H1 (cell line): Measurements from ENCODE around the gene CASP9. TPM values are rescaled to one million over a fixed set of nuclear protein-coding genes. Genes with fewer than 3 reads are reported as not detected.

ENCODE experiments used
- PHF8 ChIP-seq: fragments of 200-600 bp; sonication (generic); conservative IDR thresholded peaks from 2 replicates; pipeline ENCODE4 v1.7.1; 2012; ENCODE audit warnings: low read depth, mild to moderate bottlenecking, inconsistent platforms, low read length, moderate library complexity
- RAD21 ChIP-seq, 2 experiments: IDR thresholded peaks in 1 of 2; conservative IDR thresholded peaks in 1 of 2; 2 replicates each; pipeline ENCODE4 v1.6.1; 2011; ENCODE audit warnings: low read depth in 2 of 2, low read length in 2 of 2, improper control_type of control experiment in 1 of 2, inconsistent platforms in 1 of 2, mild to moderate bottlenecking in 1 of 2, moderate library complexity in 1 of 2
- RBBP5 ChIP-seq: IDR thresholded peaks from 2 replicates; pipeline ENCODE4 v1.7.1; 2012; ENCODE audit warnings: low read depth, mild to moderate bottlenecking, inconsistent platforms, low read length, moderate library complexity, borderline replicate concordance
- SP1 ChIP-seq: IDR thresholded peaks from 2 replicates; pipeline ENCODE4 v1.6.1; 2011; ENCODE audit warnings: low read depth, low read length
- SP2 ChIP-seq: IDR thresholded peaks from 2 replicates; pipeline ENCODE4 v1.6.1; 2012; ENCODE audit warnings: mild to moderate bottlenecking, low read length, inconsistent platforms
- TAF1 ChIP-seq: IDR thresholded peaks from 2 replicates; pipeline ENCODE4 v1.6.1; 2011; ENCODE audit warnings: mild to moderate bottlenecking, low read depth, low read length
- polyA plus RNA-seq, 7 experiments: library from polyadenylated mRNA; depleted of rRNA in 3 of 7; stranded (reverse) in 5 of 7; unstranded in 2 of 7; fragments of >200 nt in 5 of 7; fragments of 200-250 nt in 2 of 7; gene quantifications; 1 replicate in 5 of 7; 2 replicates in 1 of 7; 4 replicates in 1 of 7; pipeline versions ENCODE4 v1.2.1 to v1.2.3, GENCODE V29; 2011 to 2013; ENCODE audit warnings: missing spikeins in 2 of 7, mixed read lengths in 2 of 7
- total RNA-seq: library from RNA; stranded (reverse); fragmentation: NEBNext Ultra II Directional; extraction: Animal tissue kit (Norgen Biotek cat#: 25700); gene quantifications from 2 replicates; pipeline ENCODE4 v1.2.1, GENCODE V29; 2021

Gene CASP9
- total and polyA plus RNA-seq, 2 of the 8 experiments (the other 6 are each of a cell fraction or from before 2014, with no cell fraction given), result 14.8 to 36.3 TPM

- no peak for TF ChIP-seq RBBP5
- TF ChIP-seq PHF8, result no peak
- TF ChIP-seq SP1, result no peak
- TF ChIP-seq TAF1, result no peak
- no peak for TF ChIP-seq SP2
- no peak for TF ChIP-seq RAD21 (IDR thresholded peaks at IDR 0.05 in 1 of 2, conservative IDR thresholded peaks at IDR 0.05 in 1 of 2; ENCODE audit: low read depth in 2 of 2, low read length in 2 of 2)
- TF ChIP-seq, all 59 proteins: peak for 0
These were observed 47.3 kb upstream of the CASP9 start (continued) for GRCh38 chr1:15571266-15571665.
